Gastrocnemius medialis (tissue), 4 donors: ENCODE results near the gene LRRC59.

Experiments used
- POLR2A ChIP-seq, 2 donors: fragments of 450-650 bp; IDR thresholded peaks; one replicate each; pipeline ENCODE4 v1.6.1; 2017; ENCODE audit warnings: antibody characterized with exemption in 2 of 2, mild to moderate bottlenecking in 2 of 2, moderate library complexity in 2 of 2
- TF ChIP-seq, protein P1 (sequence below), 5 experiments: fragments of 450-650 bp in 3 of 5; fragments of 200-600 bp in 2 of 5; sonication (generic) in 2 of 5; IDR thresholded peaks in 4 of 5; conservative IDR thresholded peaks in 1 of 5; 1 replicate in 4 of 5; 2 replicates in 1 of 5; pipeline ENCODE4 v1.5.1; 2016 to 2019; ENCODE audit warnings: antibody characterized with exemption in 5 of 5, mild to moderate bottlenecking in 3 of 5, moderate library complexity in 3 of 5

- TF ChIP-seq POLR2A (IDR thresholded peaks at IDR 0.05), result peak; percentile 36 to 61
- TF ChIP-seq, protein P1, sequence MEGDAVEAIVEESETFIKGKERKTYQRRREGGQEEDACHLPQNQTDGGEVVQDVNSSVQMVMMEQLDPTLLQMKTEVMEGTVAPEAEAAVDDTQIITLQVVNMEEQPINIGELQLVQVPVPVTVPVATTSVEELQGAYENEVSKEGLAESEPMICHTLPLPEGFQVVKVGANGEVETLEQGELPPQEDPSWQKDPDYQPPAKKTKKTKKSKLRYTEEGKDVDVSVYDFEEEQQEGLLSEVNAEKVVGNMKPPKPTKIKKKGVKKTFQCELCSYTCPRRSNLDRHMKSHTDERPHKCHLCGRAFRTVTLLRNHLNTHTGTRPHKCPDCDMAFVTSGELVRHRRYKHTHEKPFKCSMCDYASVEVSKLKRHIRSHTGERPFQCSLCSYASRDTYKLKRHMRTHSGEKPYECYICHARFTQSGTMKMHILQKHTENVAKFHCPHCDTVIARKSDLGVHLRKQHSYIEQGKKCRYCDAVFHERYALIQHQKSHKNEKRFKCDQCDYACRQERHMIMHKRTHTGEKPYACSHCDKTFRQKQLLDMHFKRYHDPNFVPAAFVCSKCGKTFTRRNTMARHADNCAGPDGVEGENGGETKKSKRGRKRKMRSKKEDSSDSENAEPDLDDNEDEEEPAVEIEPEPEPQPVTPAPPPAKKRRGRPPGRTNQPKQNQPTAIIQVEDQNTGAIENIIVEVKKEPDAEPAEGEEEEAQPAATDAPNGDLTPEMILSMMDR (IDR thresholded peaks at IDR 0.05 in 4 of 5, conservative IDR thresholded peaks at IDR 0.05 in 1 of 5), result peak in 2 of 5 experiments; percentile 23 to 46
Measured at GRCh38 chr17:50372758-50373556, 24.4 kb downstream of the LRRC59 start, which contains the start of the genes EME1 and MRPL27.
